HG02973 (cell line): ENCODE results near the gene ANKMY1.

Source experiments
- ATAC-seq: cut with Tn5 transposase; IDR thresholded peaks from one replicate; pipeline ENCODE4 v1.9.1; 2021; ENCODE audit warnings: moderate library complexity; ENCODE audit not compliant: unreplicated experiment

ANKMY1 gene, protein sequence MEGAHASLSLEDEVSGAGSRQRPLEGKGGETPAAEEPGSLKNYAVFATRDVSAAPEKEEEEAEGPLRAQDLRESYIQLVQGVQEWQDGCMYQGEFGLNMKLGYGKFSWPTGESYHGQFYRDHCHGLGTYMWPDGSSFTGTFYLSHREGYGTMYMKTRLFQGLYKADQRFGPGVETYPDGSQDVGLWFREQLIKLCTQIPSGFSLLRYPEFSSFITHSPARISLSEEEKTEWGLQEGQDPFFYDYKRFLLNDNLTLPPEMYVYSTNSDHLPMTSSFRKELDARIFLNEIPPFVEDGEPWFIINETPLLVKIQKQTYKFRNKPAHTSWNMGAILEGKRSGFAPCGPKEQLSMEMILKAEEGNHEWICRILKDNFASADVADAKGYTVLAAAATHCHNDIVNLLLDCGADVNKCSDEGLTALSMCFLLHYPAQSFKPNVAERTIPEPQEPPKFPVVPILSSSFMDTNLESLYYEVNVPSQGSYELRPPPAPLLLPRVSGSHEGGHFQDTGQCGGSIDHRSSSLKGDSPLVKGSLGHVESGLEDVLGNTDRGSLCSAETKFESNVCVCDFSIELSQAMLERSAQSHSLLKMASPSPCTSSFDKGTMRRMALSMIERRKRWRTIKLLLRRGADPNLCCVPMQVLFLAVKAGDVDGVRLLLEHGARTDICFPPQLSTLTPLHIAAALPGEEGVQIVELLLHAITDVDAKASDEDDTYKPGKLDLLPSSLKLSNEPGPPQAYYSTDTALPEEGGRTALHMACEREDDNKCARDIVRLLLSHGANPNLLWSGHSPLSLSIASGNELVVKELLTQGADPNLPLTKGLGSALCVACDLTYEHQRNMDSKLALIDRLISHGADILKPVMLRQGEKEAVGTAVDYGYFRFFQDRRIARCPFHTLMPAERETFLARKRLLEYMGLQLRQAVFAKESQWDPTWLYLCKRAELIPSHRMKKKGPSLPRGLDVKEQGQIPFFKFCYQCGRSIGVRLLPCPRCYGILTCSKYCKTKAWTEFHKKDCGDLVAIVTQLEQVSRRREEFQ

DNA sequence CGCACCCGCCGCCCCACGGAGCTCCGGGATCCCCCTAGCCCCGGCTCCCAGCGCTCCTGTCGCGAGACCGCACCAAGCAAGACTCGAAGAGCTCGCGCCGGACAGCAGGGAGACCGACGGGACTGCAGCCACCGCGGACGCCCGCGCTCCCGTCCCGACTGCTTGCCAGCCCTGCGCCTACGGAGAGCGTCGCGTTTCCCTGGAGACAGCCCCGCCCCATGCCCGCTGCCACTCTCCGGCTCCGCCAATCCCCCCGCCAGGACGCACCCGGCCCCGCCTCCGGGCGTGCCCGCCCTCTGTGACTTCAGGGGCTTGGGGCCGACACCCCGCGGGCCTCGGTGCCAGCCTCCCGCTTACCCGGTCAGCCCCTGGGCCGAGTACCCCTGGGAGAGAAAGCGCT lies at the start of gene ANKMY1:
ANKMY1 (minus strand) TSS at position 181 of the 400 bp plus-strand sequence. CDS start 653 bp downstream, outside the sequence.
- no peak for ATAC-seq

DNA sequence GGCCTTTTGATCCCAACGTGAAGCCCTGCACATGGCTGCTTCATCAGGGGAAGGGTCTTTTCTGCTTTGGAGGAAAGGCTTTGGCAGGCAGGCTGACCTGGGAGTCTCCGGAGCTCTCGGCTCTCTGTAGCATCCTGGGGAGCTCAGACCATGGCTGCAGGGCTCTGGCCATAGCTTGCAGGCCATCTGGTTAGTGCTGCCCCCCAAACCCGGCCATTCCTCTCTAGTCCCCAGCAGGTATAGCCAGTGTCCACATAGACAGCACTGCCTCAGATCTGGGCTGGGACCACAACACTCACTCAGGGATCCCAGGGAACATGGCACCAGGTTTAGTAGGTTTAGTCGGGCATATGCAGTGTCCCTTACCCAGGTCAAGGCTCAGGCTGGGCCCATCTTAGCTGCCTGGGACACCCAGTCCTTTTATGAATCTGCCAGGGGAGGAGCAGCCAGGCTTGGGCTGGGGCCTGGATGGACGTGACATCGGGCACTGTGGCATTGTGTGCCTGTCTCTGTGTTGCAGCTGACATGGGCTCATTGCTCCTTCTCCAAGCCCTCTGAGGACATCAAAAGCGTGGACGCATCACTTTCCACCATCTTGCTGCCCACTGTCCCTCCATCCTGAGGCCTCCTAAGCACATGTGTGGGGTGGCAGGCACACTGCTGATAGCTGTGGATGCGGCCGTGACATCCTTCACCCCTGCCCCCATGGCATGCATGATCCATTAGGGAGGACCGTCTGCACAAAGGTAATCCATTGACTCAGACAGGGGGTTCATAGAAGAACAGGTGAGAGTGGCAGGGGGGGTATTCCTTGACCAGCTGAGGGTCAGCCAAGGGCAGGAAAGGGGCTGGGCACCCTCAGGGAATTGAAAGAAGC lies 48.3 kb upstream of the ANKMY1 start:
- ATAC-seq, result no peak

DNA sequence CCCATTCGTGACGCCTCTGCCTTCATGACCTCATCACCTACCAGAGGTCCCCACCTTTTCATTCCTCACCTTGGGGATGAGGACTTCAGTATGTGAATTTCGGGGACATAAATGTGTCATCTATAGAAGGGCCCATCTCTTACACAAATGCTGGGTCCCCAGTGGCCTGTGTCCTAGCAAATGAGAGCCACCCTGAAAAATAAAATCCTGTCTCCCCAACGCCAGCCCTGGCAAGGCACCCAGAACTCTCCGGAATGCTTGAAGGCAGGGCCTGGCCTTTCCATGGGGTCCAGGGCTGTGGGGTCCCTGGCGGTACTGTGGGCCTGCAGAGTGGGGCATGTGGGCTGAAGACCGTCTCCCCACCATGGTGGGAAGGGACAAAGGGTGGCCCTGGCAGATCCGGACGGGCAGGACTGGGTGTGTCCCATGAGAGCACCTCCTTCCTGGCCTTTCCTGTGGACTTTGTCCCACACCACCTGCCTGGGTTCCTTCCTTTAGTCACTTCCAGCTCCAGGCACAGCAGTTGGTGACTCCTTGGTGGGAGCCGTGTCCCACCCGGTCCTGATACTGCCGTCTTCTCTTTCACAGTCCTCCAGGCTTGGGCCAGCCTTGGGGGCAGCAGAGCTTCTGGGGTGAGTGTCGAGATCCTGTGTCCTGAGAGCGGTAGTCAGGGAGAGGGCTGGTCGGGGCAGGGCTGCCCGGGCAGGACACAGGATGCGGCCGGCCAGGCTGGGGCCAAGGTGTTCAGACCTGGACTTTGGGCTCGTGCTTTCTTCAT lies 47.3 kb upstream of the ANKMY1 start:
- no peak for ATAC-seq

DNA sequence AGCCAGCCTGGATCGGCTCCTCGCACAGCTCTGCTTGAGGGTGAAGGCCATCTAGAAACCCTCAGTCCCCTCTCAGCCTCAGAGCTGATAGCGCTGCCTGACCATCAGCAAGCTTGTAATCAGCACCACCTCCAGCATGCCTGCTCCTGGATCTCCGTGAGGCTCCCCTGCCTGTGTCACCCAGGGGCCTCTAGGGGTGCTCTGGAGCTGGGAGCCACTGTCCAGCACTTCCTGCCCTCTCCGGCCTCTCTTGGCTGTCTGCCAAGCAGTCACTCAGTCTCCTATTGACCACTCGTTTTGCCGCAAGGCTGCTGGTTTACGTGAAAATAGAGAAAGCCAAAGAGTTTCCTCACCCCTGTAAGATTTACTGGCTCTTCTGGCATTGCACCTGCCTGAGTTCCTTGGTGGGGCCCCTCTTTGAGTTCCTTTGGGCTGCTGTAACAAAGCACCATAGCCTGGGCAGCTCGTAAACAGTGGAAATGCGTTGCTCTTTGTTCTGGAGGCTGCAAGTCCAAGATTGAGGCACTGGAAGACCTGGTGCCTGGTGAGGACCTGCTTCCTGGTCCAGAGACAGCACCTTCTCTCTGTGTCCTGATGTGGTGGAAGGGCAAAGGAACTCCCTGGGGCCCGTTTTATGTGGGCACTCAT lies 46.6 kb upstream of the ANKMY1 start:
- ATAC-seq, result no peak

DNA sequence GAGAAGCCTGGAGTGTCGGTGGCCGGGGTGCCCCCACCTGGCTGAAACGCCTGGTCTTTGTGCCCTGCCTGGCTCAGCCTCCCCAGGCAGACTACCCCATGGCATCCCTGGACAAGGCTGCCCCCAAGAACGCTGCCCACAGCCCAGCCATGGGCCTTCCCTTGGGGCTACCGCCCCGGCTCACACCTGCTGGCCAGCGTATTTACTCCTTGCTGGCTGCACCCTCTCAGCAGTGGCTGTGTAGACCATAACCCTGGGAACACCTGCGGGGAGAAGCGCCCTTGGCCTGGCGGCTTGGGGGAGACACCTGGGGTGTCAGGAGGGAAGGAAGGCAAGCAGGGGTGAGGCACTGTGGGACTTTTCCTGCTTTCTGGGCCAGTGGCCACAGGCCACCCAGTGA lies 46.1 kb upstream of the ANKMY1 start:
- no peak for ATAC-seq

DNA sequence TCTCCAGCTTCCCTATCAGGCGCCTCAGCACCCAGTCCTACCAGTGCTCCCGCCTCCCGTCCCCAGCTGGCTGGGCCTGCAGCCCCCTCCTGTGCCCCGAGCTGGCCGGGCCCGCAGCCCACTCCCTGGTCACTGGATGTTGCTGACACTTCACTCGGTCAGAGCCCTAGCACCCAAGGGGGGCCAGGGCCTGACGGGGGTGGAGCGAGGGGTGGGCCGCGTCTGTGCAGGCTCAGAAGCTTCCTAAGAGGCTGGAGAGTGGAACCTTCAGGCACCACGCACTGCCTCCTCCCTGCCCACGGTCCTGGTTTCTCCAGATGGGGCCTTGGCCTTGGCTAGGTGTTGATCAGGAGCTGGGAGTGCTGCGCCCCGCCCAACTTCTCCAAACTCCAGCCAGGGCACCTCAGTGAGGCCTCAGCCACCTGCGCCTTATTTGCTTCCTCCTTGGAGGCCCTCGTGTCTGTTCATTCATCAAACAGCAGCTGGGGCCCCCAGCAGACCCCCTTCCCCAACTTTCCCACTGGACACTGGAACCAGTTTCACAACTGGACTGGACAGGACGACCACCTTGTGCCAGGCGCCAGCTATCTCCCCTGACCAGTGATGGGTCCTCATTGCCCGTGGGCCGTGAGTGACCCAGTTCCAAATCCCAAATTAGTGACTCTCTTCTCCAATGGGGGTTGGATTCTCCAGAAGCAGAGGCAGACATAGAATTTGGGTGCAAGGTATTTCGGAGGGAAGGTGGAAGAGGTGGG lies 45.5 kb upstream of the ANKMY1 start:
- no peak for ATAC-seq

DNA sequence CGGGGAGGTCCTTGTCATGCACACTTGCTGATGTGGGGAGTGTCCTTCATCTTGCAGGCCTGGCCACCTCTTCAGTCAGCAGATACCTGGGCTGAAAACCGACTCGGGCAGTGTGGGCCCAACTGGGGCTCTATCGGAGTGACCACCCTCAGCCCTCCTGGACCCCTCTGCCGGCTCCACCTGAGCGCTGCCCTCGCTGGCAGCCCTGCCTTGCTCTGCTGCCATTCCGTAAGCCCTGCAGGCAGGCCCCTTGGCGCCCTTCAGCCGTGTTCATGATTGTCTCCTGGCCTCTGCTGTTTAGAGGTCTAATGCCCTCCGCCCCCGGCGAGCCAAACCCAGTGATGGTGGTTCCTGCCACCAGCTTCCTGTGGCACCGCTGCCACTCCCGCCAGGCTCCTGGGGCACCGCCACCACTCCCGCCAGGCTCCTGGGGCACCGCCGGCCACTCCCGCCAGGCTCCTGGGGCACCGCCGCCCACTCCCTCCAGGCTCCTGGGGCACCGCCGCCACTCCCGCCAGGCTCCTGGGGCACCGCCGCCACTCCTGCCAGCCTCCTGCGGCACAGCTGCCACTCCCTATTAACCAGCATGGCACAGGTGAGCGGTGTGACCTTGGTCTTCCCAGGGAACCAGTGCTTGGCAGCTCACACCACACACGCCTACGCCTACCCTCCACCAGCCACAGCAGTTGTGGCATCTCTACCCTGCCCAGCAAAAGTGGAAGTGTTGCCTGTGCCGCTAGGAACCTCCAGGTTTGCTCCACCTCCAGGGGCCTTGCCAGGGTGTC lies 44.7 kb upstream of the ANKMY1 start:
- no peak for ATAC-seq

DNA sequence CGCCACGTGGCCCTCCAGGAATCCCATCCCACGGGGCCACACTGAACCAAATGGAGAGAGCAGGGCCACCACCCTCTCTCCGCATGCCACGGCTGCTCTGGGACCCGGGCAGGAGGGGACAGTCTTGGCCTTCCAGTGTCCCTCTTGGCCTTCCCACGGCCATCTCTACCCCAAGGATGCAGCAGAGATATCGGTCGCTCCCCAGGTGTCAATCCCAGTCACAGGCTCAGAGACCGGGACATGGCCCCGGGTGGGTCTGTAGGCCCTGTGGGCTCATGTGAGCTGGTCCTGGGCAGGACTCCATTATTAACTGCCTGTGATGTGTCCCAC lies 44.0 kb upstream of the ANKMY1 start:
- no peak for ATAC-seq

DNA sequence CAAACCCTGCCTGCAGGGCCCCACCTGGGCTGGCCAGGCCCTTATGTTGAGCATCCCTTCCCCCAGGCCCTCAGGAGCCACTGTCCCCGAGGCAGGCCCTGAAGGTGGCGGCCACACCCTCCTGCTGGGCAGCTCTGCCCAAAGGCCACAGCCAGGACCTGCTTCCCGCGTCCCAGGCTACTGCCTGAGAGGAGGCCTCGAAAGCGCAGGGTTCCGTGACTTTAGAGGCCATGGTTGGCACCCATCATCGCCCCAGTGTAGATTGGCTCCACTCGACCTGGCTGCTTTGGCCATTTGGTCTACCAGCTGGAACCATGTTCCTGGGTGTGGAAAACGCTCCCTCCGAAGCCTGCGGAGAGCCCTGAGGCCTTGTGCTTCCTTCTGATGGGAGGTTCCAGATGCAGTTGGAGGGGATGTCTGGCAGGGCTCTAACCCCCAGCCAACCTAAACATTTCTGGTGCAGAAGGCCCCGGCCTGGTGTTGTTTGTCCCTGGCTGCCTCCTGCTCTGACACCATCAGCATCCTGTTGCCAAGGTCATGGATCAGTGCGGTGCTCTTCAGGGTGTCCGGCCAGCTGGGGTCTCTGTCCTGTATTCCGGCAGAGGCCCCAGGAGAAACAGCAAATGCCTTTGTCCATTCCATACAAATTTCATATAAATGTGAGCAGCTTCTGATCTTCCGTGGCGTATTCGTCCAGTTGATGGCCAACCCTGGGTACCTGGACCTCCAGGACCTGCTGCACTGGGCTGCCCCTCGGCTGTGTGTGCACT lies 43.5 kb upstream of the ANKMY1 start:
- ATAC-seq, result no peak

DNA sequence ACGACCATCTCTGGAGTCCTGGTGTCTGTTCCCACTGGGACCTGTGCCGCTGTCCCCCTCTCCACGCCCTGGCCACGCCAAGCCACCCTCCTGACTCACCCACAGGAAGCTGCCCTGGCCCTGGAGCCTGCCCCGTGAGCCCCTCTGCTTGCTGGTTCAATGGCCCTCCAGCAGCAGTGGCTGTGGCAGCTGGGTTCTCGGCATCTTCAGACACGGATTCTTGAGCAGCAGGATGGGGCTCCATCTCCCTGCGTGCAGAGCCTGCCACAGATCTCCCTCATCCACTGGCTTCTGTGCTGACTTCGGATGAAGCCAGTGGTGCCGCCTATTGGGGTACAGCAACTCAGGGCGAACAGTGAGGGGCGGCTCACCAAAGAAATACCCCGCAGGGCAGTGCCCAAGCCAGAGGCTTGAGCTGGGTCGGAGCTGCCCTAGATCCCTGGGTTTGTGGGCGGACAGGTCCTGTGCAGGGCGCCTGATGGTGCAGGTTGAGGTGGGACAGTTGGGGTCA lies 42.7 kb upstream of the ANKMY1 start:
- no peak for ATAC-seq

DNA sequence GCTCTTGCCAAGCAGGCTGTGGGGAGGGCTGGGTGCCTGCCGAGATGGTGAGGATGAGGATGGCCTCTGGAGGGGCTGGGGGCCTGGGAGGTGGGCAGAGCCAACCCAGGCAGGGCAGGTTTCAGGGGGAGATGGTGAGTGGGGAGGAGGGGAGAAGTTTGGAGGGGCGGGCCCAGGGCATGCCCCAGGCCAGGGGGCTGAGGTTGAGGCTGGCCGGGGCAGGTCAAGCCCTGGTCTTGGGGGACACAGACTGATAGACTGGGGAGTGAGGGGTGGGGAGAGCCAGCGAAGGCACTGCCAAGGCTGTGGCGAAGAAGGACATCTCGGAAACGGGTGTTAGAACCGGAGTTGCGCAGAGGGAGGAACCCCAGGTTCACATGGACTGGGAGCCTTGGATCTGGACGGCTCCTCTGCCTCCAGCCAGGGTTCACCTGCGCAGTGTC lies 41.4 kb upstream of the ANKMY1 start:
- no peak for ATAC-seq

DNA sequence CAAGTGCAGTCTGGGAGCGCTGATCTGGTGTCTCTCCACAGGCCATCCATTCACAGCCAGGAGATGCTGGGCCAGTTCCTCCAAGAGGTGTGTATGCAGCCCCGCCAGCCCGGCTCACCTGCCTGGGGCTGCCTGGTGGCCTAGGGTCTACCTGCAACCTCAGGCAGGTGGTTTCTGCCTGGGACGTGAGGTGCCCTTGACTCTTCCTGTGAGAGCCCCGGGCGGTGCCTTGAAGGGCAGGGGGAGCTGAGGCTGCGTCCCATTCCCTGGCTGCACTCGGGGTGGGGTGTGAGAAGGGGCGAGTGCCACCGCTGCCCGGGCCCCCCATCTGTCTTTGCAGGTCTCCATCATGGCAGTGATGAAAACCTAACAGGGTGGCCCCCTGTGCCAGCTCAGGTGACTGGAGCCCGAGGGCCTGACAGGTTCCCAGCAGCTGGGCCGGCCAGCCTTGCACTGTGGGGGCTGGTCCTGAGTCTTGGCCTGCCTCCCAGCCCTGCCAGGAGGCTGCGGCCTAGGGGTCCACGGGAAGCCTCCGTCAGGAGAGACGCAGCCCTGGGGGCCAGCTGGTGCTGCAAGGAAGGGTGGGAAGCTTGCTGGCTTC lies 40.6 kb upstream of the ANKMY1 start:
- no peak for ATAC-seq

DNA sequence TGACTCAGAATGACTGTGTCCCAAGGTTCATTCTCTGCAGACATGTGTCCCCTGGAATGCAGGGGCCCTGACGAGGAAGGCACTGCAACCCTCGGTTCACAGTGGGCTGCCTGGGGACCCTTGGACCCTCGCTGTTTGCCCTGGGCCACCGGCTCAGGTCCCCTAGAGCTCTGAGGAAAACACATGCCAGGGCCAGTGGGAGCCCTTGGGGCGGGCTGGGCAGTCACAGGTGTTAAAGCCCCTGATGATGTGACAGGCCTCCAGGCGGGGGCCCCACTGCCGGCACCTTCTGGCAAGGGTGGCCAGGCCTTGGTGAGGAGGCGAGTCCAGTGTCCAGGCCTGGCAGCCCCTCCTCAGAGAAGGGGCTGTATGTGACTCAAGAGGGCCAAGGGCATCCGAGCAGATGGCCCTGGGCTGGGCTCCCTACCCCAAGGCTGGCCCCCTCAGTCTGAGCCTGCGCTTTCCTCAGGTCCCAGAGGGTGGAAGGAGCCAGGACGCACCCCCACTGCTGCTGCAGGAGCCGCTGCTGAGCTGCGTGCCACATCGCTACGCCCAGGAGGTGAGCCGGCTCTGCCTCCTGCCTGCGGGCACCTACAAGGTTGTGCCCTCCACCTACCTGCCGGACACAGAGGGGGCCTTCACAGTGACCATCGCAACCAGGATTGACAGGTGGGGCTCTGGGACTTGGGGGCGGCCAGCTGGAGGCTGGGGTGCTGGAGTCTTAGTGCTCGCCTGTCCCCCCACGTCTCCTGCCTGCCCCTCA lies 39.8 kb upstream of the ANKMY1 start:
- ATAC-seq, result no peak

DNA sequence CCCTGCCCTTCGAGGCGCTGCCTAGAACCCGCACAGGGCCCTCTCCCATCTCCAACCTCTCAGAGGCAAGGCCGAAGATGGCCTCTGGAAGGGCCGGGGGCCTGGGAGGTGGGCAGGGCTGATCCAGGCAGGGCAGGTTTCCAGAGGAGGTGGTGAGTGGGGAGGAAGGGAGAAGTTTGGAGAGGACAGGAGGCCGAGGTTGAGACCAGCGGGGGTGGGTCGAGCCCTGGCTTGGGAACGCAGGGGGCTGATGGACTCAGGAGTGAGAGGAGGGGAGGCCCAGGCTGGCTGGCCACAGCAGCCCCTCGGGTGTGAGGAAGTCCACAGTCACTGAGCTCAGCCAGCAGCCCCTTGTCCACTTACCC lies 39.2 kb upstream of the ANKMY1 start:
- ATAC-seq, result no peak

DNA sequence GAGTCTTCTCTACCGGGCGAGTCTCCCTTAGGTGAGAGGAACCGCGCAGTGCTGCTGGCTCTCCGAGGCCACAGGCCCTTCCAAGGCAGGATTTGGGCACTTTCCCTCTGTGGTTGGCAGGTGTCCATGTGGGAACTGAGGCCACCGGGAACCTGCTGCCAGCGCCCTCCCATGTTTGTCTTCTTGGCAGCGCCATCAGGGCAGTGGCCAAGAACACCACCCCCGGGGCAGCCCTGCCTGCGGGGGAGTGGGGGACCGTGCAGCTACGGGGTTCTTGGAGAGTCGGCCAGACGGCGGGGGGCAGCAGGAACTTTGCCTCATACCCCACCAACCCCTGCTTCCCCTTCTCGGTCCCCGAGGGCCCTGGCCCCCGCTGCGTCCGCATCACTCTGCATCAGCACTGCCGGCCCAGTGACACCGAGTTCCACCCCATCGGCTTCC lies 38.7 kb upstream of the ANKMY1 start:
- no peak for ATAC-seq

DNA sequence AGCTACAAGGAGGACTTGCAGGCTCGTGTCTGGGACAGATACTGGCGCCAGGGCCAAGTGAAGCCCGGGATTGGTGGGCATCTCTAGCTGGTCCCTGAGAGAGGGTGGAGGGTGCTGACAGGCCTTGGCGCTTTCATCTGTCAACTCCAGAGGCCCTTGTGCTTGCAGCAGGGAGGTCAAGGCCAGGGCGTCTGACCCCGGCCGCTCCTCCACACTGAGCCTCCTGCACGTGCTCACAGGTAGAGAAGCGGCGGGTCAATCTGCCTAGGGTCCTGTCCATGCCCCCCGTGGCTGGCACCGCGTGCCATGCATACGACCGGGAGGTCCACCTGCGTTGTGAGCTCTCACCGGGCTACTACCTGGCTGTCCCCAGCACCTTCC lies 38.3 kb upstream of the ANKMY1 start:
- no peak for ATAC-seq
